Rectal smooth muscle tissue (tissue), 1 donor: ENCODE data around the gene SOX9.
A peak's percentile ranks its signal among the peaks of the same experiment; 100 is the strongest.

Experiments
- H3K27ac ChIP-seq: one replicate; pipeline ENCODE4 v1.7.0; 2013; ENCODE audit warnings: low read depth, low read length, inconsistent platforms
- H3K27me3 ChIP-seq: one replicate; pipeline ENCODE4 v1.7.0; 2013; ENCODE audit warnings: low read length; ENCODE audit not compliant: control insufficient read depth, insufficient read depth
- H3K36me3 ChIP-seq: one replicate; pipeline ENCODE4 v1.7.0; 2013; ENCODE audit warnings: low read length; ENCODE audit not compliant: control insufficient read depth, insufficient read depth
- H3K4me1 ChIP-seq: one replicate; pipeline ENCODE4 v1.7.0; 2013; ENCODE audit warnings: low read length; ENCODE audit not compliant: control insufficient read depth, insufficient read depth
- H3K4me3 ChIP-seq: one replicate; pipeline ENCODE4 v1.7.0; 2013; ENCODE audit warnings: low read length
- H3K9ac ChIP-seq: one replicate; pipeline ENCODE4 v1.7.0; 2013; ENCODE audit warnings: low read length

The SOX9 gene

DNA sequence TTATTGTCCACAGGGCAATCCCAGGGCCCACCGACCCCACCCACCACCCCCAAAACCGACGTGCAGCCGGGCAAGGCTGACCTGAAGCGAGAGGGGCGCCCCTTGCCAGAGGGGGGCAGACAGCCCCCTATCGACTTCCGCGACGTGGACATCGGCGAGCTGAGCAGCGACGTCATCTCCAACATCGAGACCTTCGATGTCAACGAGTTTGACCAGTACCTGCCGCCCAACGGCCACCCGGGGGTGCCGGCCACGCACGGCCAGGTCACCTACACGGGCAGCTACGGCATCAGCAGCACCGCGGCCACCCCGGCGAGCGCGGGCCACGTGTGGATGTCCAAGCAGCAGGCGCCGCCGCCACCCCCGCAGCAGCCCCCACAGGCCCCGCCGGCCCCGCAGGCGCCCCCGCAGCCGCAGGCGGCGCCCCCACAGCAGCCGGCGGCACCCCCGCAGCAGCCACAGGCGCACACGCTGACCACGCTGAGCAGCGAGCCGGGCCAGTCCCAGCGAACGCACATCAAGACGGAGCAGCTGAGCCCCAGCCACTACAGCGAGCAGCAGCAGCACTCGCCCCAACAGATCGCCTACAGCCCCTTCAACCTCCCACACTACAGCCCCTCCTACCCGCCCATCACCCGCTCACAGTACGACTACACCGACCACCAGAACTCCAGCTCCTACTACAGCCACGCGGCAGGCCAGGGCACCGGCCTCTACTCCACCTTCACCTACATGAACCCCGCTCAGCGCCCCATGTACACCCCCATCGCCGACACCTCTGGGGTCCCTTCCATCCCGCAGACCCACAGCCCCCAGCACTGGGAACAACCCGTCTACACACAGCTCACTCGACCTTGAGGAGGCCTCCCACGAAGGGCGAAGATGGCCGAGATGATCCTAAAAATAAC is 3.0 kb downstream of the SOX9 start:
- H3K27ac ChIP-seq: no peak overlapping the region
- H3K9ac ChIP-seq: no peak overlapping the region
- peaks cover 2% of the 10 kb centered on the region for H3K4me1 ChIP-seq
- peak overlapping the region; percentile 85 for H3K4me3 ChIP-seq
- H3K27me3 ChIP-seq: peaks cover 2% of the 10 kb centered on the region
- H3K36me3 ChIP-seq: no peaks in the 10 kb centered on the region

DNA sequence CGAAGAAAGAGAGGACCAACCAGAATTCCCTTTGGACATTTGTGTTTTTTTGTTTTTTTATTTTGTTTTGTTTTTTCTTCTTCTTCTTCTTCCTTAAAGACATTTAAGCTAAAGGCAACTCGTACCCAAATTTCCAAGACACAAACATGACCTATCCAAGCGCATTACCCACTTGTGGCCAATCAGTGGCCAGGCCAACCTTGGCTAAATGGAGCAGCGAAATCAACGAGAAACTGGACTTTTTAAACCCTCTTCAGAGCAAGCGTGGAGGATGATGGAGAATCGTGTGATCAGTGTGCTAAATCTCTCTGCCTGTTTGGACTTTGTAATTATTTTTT is 3.6 kb downstream of the SOX9 start:
- Histone ChIP-seq H3K27me3 (peaks cover 2% of the 10 kb centered on the region), H3K9ac (no peak overlapping the region), H3K36me3 (no peaks in the 10 kb centered on the region), H3K4me3 (no peak overlapping the region), H3K27ac (no peak overlapping the region), H3K4me1 (peaks cover 2% of the 10 kb centered on the region)

DNA sequence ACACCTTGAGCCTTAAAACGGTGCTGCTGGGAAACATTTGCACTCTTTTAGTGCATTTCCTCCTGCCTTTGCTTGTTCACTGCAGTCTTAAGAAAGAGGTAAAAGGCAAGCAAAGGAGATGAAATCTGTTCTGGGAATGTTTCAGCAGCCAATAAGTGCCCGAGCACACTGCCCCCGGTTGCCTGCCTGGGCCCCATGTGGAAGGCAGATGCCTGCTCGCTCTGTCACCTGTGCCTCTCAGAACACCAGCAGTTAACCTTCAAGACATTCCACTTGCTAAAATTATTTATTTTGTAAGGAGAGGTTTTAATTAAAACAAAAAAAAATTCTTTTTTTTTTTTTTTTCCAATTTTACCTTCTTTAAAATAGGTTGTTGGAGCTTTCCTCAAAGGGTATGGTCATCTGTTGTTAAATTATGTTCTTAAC is 4.4 kb downstream of the SOX9 start:
- no peaks in the 10 kb centered on the region for H3K4me1 ChIP-seq
- H3K4me3 ChIP-seq: no peak overlapping the region
- no peak overlapping the region for H3K9ac ChIP-seq
- H3K36me3 ChIP-seq: no peaks in the 10 kb centered on the region
- H3K27me3 ChIP-seq: peaks cover 2% of the 10 kb centered on the region
- no peak overlapping the region for H3K27ac ChIP-seq

DNA sequence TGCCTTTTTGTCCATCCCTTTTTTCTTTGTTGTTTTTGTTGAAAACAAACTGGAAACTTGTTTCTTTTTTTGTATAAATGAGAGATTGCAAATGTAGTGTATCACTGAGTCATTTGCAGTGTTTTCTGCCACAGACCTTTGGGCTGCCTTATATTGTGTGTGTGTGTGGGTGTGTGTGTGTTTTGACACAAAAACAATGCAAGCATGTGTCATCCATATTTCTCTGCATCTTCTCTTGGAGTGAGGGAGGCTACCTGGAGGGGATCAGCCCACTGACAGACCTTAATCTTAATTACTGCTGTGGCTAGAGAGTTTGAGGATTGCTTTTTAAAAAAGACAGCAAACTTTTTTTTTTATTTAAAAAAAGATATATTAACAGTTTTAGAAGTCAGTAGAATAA is 4.9 kb downstream of the SOX9 start:
- Histone ChIP-seq H3K36me3 (no peaks in the 10 kb centered on the region), H3K27ac (no peak overlapping the region), H3K9ac (no peak overlapping the region), H3K4me3 (no peak overlapping the region), H3K27me3 (peaks cover 2% of the 10 kb centered on the region), H3K4me1 (no peaks in the 10 kb centered on the region)

DNA sequence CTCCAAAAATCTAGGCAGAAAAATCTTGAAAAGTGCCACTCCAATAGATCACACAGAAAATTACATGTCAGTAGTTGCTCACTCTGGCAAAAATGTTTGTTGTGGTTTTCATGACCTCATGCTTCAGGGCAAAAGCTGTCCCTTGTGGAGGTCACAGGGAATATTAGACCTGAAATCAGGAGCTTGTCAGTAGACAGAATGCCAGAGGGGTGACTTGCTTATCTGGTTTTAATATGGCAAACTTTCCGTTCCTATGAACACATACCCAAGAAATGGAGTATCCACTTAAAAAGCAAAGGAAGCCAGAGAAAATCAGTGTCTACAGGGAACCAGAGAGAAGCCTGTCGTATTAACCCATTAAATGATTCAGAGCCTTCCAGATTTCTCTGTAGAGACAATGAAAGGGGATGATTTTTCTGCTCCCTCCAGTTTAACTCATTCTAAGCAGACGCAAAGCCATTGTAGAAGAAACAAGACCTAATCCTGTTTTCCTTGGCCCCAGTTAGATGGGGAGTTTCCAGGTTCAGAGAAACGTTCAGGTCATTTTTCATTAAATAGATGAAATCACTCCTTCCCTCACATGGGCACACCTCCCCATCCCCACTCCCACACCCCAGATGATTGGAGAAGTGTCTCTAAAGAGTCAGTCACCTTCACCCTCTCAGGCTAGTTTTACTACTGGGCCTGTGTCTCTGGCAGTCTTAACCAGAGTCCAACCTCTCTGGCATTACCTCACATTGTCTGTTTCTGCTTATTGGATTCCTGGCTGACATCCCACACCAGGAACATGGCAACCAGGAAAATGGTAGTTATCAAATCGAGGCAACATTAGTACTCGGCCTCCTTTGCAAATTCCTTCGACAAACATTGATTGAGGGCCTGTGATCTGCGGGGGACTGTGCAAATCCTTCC is 6.0 kb downstream of the SOX9 start:
- Histone ChIP-seq H3K27me3 (no peaks in the 10 kb centered on the region), H3K4me1 (no peaks in the 10 kb centered on the region), H3K4me3 (no peak overlapping the region), H3K27ac (no peak overlapping the region), H3K9ac (no peak overlapping the region), H3K36me3 (no peaks in the 10 kb centered on the region)

DNA sequence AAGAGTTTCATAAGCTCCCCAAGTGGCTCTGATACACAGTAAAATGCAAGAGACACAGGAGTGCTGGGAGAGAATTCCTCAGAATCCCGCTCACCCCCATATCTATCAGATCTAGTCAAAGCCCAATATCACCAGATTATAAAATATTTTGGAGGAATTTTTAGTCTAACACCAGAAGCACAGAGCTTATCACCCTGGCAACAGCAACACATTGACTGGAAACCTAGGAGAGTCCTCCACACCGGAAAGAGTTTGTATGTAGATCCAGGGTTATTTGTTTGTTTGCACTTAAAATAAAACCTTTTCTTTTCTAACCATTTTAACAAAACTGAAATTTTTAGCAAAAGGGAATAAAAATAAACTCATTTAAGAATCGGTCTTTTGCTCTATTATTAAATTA is 7.2 kb downstream of the SOX9 start:
- no peaks in the 10 kb centered on the region for H3K4me1 ChIP-seq
- H3K4me3 ChIP-seq: no peak overlapping the region
- no peaks in the 10 kb centered on the region for H3K27me3 ChIP-seq
- no peak overlapping the region for H3K27ac ChIP-seq
- no peak overlapping the region for H3K9ac ChIP-seq
- H3K36me3 ChIP-seq: no peaks in the 10 kb centered on the region

DNA sequence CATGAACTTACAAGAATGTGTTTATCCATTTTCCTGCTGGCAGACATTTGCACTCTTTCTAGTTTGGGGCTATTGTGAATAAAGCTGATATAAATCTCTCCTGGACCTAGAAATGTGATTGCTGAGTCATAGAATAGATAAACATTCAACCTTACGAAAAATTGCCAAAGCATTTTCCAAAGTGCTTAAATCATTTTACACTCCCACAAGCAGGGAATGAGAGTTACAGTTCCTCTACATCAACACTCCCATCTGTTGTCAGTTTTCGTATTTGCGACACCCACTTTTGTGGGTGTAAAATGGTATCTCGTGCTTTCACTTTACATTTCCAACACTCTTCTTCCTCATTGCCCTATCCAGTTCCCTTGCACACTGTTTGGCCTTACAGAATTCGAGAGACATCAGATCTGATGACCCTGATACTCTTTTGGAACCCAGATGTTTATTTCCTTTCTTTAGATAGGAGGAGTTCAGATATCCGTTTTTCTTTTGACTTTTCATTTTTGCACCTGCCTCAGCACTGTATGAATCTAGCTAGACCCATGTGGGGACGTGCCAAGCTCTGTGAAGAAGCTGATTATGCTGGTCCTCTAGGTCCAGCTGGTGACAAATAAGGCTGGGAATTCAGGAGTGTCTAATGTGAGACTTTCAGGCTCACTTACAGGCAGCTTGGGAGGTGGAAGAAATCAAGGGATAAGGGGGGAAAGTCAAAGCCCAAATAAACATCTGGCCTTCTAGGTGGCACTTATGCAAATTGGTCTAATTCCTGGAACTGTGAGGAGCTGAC is 14.0 kb downstream of the SOX9 start:
- H3K9ac ChIP-seq: no peak overlapping the region
- no peaks in the 10 kb centered on the region for H3K27me3 ChIP-seq
- no peaks in the 10 kb centered on the region for H3K36me3 ChIP-seq
- no peaks in the 10 kb centered on the region for H3K4me1 ChIP-seq
- no peak overlapping the region for H3K4me3 ChIP-seq
- H3K27ac ChIP-seq: no peak overlapping the region

DNA sequence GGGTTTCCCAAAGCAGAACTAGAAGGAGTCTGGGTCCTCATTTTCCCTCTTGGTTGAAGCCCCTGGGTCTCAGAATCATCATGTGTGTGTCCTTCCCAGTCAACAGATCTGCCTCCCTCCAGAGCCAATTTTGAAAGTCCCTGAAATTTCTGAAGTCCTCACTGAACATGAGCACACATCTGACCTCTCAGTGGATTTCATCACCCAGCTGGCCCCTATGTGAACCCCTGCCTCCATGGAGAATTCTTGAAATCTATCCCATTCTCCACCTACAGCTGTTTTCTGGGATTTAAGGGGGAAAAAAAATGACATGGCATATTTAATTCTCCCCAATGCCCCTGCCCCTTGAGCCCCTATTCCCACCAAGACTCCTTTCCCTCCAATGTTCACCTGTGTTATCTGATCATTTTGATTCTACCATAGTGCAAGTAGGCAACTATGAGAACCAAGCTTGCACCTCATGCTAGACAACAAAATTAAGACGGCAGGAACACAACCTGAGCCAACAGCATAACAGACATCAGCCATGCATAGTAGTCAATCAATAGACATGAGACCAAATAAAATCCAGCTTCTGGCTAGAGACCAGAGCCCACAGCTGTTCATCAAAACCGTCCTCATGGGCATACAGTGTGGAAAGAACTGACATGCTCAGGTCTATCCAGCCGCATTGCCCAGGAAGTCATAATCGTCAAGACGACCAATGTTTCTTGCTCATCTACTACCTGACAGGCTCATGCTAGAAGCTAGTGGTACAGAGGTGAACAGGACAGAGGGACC is 14.9 kb downstream of the SOX9 start:
- H3K9ac ChIP-seq: no peak overlapping the region
- H3K27me3 ChIP-seq: no peaks in the 10 kb centered on the region
- H3K36me3 ChIP-seq: no peaks in the 10 kb centered on the region
- no peak overlapping the region for H3K27ac ChIP-seq
- no peak overlapping the region for H3K4me3 ChIP-seq
- H3K4me1 ChIP-seq: no peaks in the 10 kb centered on the region

DNA sequence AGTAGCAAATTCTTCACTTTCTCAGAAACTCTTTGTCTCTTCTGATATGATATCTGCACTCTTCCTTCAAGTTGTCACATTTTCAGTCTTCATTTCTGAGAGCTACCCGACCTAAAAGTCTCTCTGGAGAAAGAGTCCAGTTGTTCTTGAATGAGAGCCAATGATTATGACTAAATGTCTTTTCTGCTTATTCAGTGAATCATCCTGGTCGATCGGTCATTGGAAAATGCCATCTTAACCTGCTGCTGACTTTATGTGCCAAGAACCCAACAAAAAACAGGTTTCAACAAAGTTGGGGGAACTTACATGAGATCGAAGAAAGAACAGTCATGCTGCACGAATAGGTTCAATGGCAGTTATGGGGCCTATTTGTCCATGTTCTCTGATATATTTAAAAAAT is 15.9 kb downstream of the SOX9 start:
- Histone ChIP-seq H3K9ac (no peak overlapping the region), H3K27me3 (no peaks in the 10 kb centered on the region), H3K36me3 (no peaks in the 10 kb centered on the region), H3K4me3 (no peak overlapping the region), H3K4me1 (no peaks in the 10 kb centered on the region), H3K27ac (no peak overlapping the region)

DNA sequence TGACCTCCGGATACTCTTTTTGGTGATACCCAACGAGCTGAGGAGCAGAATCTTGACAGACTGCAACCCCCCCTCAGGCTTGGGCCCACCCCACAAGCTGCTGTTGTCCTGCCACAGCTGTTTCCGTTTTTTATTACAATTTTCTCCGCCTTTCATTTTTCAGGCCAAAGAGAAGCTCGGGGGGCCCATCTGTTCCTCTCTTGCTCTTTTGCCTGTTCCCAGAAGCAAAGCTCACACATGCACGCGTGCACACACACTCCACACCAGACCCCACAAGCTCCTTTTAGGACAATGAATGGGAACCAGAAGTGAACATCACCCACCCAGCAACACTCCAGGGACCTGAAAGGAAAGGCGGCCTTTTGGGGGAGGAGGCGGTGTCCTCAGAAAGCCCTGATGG is 16.3 kb downstream of the SOX9 start:
- no peaks in the 10 kb centered on the region for H3K27me3 ChIP-seq
- H3K4me1 ChIP-seq: no peaks in the 10 kb centered on the region
- H3K27ac ChIP-seq: no peak overlapping the region
- no peak overlapping the region for H3K4me3 ChIP-seq
- H3K9ac ChIP-seq: no peak overlapping the region
- H3K36me3 ChIP-seq: no peaks in the 10 kb centered on the region

DNA sequence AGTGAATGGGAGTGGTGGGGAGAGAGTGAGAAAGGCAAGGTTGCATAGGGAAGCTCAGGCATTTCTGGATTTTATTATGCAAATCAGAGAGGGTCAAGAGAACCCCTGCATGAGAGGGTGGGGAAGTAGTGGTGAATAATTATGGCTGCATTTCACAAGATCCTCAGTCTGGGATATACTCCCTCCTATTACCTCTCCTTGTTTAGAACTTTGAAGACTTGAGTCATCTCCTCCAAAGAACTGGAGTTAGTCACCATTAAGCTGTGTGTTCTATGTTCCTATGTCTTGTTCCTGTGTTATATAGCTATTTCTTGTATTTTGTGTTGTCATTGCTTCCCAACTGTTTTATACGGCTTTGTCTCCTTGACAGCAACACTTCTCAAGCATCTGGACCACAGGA is 18.4 kb downstream of the SOX9 start:
- Histone ChIP-seq H3K27me3 (no peaks in the 10 kb centered on the region), H3K4me3 (no peak overlapping the region), H3K9ac (no peak overlapping the region), H3K4me1 (no peaks in the 10 kb centered on the region), H3K27ac (no peak overlapping the region), H3K36me3 (no peaks in the 10 kb centered on the region)
